Activated naive CD8-positive, alpha-beta T cell treated with anti-CD3 and anti-CD28 coated beads, Interleukin-2, amount 50 U/mL, for 16 hours (primary cell): ENCODE results near the gene PPP4R1.

Experiments
- DNase-seq: peaks from one replicate; pipeline ENCODE4 v3.0.0-alpha.2; 2020; ENCODE audit warnings: low read depth, low spot score

PPP4R1 gene

GRCh38 chr18:9594823-9595596 is 19.3 kb downstream of the PPP4R1 start:
- no peak for DNase-seq

GRCh38 chr18:9587924-9588323 is 26.4 kb downstream of the PPP4R1 start:
- no peak for DNase-seq

DNA sequence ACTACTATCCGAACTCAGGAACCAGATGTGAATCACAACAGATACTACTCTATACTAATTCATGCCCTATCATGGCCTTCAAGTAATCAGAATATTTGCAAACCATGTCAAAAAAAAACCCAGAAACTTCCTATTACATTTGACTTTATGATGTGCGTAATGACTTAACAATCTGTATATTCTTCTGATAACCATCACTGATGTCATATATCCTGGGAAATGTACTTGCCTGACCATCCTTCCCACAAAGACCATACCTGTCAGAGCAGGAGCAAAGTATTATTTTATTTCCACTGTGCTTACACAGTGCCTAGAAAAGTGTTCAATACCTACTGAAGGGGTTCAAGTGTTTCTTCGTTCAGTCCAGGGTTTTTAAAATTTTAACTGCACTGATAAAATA is 27.5 kb downstream of the PPP4R1 start:
- DNase-seq, result no peak

DNA sequence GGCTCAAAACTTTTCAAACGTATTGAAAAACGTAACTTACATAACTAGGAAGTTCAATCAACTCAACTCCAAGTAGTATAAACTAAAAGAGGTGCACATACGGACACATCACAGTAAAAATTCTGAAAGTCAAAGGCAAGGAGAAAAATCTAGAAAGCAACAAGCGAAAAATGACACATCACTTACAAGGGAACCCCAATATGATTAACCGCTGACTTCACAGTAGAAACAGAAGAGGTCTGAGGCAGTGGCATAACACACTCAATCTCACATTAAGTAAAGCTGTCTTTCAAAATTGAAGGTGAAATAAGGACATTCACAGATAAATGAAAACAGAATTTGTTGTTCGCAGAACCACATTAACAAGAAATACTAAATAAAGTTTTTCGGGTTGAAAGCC is 32.7 kb downstream of the PPP4R1 start:
- DNase-seq, result no peak

DNA sequence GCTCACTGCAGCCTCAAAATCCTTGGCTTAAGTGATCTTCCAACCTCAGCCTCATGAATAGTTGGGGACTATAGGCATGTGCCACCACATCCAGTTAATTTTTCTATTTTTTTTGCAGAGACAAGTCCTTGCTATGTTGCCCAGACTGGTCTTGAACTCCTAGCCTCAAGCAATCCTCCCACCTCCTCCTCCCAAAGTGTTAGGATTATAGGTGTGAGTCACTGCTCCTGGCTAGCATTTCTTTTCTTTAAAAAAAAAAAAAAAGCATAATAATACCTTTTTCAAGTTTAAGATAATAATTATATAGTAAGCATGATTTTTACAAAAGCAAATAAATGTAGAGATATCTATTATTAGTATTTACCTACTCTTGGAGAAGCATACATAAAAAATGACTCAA is 36.1 kb downstream of the PPP4R1 start:
- no peak for DNase-seq

DNA sequence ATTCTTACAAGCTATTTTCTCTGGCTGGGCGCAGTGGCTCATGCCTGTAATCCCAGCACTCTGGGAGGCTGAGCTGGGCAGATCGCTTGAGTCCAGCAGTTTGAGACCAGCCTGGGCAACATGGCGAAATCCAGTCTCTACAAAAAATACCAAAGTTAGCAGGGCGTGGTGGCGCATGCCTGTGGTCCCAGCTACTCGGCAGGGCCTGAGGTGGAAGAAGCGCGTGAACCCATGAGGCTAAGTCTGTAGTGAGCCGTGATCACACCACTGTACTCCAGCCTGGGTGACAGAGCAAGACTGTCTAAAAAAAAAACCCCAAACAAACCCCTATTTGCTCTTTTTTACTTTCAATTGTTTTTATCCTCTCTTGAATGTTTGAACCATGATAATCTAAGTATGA is 37.0 kb downstream of the PPP4R1 start:
- DNase-seq, result no peak

DNA sequence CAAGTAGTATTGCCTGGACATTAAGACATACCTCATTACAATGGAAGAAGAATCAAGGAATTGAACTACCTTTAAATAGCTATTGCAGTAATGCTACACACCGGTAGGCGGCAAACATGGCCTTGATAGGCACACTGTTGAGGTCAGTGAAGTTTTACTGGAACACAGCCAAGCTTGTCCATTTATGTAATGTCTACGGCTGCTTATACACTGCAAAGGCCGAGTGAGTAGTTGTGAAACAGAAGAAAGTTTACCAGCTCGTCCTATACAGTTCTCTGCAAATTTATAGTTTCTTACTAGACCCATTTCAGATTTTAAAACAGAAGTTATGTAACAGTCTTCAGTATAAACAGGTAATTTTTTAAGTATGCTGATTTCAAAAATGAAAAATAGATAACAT is 38.8 kb downstream of the PPP4R1 start:
- DNase-seq, result no peak

DNA sequence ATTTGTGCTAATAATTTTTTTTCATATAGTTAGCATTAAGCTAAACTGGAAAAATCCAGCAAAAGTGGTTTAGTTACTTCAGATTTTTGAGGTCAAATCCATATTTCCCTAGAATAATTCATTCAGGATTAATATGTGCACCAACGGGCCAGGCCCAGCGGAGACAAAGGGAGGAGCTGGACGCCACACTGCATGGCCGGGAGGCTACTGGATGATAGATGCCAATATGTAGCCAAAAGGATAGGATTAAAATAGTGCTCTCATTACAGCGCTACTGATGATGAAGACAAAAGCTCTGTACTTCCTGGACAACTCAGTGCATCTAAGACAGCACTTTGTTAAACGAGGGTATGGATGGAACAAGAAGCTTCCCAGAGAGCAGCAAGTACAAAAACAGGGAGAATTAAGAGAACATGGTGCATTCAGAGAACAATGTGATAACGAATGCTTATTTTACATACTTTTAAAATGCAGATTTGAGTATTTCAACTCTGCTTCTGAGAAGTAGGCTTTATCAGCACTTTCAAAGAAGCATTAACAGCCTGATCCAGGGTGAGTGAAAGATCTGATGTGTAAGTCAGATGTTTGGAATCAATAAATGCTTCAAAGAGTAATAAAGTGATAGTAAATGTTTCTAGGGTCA is 39.8 kb downstream of the PPP4R1 start:
- no peak for DNase-seq

DNA sequence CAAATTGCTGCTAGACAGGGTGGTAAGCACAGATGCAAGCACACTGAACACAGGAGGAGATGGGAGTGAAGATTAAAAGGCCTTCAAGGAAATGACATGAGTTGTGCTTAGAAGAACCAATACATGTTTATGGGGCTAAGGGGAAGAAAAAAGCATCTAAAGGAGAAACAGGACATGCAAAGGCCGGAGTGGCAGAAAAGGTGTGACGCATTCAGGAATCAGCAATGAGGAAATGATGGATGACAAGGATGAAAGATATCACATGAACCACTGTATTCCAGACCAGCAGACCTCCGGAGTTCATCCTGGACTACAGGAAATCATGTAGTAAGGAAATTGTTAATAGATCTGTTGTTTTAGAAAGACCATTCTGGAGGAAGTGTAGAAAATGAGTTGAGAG is 42.8 kb downstream of the PPP4R1 start:
- no peak for DNase-seq

DNA sequence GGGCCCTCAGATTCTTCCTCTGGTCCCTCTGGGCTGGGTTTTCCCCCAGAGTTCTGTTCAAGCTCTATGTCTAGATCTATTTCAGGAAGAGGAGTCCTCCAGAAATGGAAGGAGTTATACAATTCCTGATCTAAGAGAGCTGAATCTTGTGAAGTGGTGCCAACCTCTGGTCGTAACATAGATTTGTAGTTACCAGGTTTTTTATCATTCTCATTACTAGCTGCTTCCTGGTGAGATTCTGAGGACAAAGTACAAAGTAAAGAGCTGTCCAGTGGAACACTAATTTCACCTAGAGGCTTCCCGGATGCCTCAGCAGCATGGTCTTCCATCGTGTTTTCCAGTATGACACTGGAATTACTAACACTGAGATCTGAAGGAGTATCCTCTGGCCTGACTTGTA is 44.1 kb downstream of the PPP4R1 start:
- no peak for DNase-seq

- no peak for DNase-seq
These were observed 45.2 kb downstream of the PPP4R1 start for GRCh38 chr18:9569178-9569577.

DNA sequence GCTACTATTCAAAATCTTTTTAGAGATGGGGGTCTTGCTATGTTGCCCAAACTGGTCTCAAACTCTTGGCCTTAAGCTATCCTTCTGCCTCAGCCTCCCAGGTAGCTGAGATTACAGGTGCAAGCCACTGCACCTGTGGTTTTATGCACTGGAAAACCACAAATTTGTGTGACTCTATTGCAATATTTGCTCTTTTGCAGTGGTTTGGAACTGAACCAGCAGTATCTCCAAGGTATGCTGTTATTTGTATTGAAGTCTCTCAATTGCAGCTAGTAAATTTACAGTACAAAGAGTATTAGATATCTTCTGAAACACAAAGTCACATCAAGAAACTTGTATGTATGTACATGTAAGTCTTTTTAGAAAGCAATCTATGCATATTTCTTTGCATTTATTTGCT is 46.2 kb downstream of the PPP4R1 start:
- DNase-seq, result no peak

- no peak for DNase-seq
These were observed 49.0 kb downstream of the PPP4R1 start for GRCh38 chr18:9565407-9565806.

- DNase-seq, result no peak
These were observed 51.0 kb downstream of the PPP4R1 start for GRCh38 chr18:9563331-9563730.

DNA sequence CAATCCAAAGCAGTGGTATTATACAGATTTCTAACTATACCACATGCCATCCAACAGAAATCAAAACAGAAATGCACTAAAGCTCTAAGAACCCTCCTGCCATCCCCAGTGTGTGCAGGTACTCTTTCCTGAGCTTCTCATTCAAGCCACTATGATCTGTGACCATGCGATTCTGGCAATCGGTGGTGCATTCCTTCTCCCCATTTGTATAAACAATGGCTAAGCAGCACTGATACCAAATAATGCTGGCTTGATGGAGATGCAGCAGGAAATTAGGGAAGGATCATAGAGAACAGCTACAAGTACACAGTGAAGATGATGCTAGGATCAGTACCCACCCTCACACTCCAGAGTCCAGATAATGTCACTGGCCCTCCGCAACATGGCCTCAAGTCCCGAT is 51.8 kb downstream of the PPP4R1 start:
- no peak for DNase-seq

- no peak for DNase-seq
These were observed 52.6 kb downstream of the PPP4R1 start for GRCh38 chr18:9561759-9562158.

DNA sequence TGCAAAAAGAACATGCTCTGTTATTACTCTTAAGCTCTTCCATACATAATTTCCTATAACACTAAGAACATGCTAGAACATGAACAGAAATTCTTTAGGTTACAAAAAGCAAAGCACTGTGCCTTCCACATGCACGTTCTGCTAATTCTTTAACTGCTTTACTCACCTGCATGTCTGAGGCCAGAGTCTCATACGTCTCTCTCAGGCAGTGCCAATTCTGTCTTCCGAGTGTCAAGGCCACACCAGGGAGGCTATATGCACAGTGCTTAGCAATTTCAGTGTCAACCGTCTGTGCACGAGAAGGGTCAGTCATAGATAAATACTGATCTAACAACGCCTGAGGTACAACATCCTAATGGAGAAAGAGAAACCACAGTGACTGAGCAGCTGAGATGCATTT is 55.1 kb downstream of the PPP4R1 start:
- DNase-seq, result no peak

DNA sequence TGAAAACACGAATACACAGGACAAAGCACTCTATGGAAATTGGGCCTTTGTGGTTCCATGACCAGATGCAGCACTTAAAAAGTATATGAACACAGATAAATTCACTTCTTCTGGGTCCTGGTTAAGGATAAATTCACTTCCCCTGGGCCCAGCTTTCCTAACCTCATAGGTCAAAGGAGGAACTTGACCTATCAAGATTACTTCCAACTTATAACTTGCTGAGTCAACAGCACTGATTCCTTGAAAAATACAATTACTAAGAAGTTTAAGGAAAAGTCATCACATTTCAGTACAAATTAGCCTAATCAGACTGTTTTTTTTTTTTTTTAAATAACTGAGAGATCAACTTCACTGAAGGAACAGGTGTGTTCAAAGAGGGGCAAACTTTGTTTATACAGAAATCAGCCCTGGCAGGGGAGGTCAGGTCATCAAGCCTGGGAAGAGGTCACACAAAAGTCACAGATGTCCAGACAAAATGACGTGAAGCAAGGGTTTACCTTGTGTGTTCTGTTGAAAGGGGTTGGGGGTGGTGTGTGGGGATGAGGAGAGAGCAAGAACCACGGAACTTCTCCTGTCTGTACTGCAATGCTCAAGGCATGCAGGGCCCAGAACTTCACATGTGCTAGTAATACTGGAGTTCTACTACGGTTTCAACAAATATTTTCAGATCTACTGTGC is 55.8 kb downstream of the PPP4R1 start:
- no peak for DNase-seq

DNA sequence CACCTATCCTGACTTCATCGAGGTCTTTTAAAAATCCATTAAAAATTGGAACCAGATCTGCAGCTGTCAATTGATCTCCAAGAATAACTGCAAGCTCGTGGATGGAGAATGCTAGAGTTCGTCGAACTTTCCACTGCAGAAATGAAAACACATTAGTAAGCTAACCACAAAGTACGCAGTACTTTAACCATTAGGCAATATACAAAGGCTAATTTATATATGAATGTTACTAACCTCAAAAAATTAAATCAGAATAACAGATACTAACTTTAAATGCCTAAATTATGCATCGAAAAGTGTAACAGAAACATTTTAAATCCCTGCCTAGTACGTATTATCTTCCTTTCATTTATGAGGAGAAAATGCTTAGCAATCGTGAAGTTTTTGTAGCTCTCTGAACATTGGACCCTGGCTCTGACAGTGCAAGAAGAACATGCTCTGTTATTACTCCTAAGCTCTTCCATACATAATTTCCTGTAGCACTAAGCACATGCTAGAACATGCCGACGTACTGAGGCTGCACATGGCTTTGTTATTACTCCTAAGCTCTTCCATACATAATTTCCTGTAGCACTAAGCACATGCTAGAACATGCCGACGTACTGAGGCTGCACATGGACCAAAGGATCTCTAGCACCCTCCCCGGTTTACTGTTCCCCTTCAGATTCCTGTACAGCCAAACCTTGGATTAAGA is 57.0 kb downstream of the PPP4R1 start:
- DNase-seq, result no peak

- no peak for DNase-seq
These were observed 61.7 kb downstream of the PPP4R1 start for GRCh38 chr18:9552616-9553015.

DNA sequence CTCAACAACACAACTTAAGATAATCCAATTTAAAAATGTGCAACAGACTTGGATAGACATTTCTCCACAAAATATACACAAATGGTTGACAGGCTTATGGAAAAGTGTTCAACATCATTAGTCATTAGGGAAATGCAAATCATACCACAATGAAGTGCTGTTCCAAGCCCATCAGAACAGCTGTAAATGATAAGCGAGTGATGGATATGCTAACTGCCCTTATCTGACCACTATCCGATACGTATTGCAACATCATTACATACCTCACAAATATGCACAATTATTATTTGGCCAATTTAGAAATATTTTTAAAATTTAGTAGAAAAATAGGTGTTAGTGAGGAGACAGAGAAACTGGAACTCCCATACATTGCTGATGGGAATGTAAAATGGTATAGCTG is 62.2 kb downstream of the PPP4R1 start:
- no peak for DNase-seq

DNA sequence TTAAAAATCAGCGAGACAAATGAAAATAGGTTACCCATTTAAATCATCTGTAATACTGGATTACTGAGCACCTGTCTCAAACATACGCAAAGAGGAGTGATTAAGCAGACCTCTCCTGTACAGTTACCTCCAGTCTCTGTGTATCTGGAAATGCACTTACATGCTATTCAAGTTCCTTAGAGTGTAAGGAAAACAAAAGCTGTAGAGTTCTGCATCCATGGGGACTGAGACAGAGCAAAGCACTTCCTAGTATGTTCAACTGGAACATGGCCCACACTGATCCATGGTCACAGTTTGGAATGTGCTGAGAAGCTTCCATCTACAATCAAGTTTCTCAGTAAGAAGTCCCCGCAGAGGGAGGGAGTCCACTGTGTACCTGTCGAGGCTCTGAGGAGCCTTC is 63.9 kb downstream of the PPP4R1 start:
- no peak for DNase-seq
